CD4-positive, alpha-beta T cell treated with Interleukin-1 beta for 1 hour (primary cell): ENCODE measurements around the gene GSTP1.
"Not testable (repeated sequence)": the region's sequence is repeated elsewhere in the genome, so short reads cannot be mapped to it uniquely, and the experiment has no call there.

Experiments
- DNase-seq, 2 donors: peaks; one replicate each; pipeline ENCODE4 v3.0.0-alpha.2; 2020 to 2022

The GSTP1 gene

DNA sequence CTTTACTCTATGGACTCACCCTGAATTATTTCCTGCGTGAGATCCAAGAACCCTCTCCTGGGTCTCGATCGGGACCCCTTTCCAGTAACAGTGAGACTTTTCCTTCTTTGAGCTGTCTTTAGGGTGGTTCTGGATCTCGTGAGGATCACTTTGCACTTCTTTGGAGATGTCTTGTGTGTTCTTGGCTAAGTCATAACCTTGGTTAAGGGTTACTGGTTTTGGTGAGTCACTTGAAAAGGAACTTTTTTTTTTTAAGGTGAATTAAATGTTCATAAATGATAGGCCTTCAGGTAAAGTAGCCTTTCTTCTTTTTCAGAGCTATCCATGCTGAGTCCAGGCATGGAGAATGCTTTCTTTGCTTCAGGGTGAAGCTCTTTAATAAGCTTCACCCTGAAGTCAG is 19.4 kb upstream of the GSTP1 start:
- no peak for DNase-seq

- no peak for DNase-seq
Observed at GRCh38 chr11:67571443-67571842, 12.2 kb upstream of the GSTP1 start.

DNA sequence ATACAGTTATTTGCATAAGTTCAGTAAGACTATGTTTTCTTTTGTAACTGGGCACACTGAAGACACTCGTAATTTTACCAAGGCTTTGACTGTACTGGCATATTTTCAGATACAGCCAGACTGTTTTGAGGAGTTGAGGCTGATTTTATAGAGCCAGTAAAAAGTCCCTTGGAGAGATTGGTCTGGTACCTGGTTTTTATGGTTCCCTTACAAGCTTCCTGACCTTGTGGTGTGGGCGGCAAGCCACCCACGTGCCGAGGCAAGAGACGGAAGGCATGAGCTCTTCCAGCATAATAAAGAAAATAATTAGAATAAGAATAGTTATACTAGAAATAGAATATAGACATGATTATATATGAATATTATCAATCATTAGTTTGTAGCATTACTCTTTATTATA is 11.3 kb upstream of the GSTP1 start:
- DNase-seq = no peak

GRCh38 chr11:67572747-67573419 is 10.7 kb upstream of the GSTP1 start:
- peak; percentile 33 to 55 for DNase-seq

DNA sequence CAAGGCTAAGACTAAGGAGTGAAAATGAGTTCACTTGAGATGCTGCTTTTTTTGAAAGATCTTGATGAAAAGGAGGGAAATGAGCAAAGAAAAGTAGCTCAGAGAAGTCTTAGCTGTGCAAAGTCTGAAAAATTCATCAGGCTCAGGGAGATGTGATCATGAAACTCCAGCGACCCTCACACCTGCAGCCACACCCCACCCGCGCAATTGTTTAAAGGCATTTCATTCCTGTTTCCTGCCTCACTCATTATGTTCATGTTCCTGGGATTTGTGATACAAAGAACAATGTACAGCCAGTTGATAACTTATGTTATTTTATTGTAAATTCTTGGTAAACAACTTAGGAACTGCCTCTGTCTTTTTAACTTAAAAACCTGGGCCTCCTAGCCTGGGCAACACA is 8.7 kb upstream of the GSTP1 start:
- no peak for DNase-seq

DNA sequence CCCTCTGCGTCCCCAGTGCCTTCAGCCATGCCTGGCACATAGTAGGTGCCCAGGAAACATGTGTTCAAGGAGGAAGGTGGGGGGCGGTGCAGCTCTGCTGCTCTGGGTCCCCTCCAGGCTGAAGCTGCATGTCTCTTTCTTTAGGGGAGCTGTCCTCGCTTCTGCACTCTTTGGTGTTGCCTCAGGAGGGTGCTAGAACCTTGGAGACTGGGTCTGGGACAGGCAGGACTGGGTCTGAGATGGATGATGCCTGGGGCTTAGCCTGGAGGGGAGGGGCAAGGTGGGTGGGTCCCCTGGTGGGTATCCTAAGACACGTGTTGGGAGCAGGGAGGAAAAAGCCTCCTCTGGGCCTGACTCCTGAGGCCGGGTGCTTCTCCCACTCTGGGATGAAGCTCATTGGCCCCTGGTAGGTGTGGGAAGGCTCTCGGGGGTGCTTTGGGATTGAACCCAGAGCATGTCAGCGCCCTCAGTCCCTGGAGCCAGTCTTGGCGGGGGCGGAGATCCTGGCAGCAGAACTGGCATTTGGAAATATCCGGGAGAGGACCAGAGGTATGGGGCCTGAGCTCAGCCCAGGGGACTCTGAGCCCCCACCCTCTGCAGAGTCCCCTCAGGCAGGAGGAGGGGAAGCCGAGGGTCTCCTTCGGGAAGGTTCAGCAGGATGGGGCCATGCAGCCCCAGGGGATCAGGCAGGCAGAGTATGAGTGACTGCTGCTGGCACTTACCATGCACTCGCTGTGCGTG is 6.7 kb upstream of the GSTP1 start:
- DNase-seq = no peak

DNA sequence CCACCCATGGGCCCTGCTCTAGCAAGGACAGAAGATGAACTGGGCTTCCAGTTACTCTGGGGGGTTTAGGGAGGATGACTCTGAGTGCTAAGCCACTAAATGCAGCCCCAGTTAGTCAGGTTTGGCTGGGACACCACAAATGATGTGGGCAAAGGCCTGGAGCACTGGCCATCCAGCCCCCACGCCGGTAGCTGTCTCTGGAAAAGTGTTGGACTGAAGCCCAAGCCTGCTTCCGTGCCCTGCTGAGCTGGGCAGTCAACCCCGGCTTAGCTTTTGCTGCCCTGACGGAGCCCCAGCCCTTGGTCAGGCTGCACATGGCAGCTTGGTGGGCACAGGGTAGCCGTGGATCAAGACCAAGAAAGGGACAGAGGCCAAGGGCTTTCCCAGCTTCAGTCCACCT is 5.7 kb upstream of the GSTP1 start:
- no peak for DNase-seq

DNA sequence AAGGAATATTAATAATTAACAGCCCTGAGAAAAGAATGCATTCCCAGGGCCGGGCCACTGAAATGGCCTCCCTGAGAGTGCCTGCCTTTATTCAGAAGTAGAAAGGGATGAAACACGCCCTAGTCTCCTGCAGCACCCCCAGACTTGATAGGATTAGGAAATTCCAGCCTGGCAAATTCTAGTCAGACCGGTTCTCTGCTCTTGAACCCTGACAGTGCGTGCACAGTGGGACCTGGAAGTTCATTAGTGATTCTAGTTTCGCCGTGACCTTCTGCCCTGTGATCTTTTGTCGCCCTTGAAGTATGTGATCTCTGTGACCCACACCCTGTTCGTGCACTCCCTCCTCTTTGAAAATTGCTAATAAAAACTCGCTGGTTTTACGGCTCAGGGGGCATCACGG is 2.1 kb upstream of the GSTP1 start:
- DNase-seq = no peak

- DNase-seq = no peak
Observed at GRCh38 chr11:67582011-67582410, 1.6 kb upstream of the GSTP1 start.

GRCh38 chr11:67584205-67584880 is 731 bp downstream of the GSTP1 start:
- DNase-seq = peak; percentile 16 to 50

- DNase-seq = no peak
Observed at GRCh38 chr11:67584881-67585873, 1.6 kb downstream of the GSTP1 start.

GRCh38 chr11:67585911-67586310 is 2.3 kb downstream of the GSTP1 start:
- no peak for DNase-seq

GRCh38 chr11:67586568-67587250 is 3.1 kb downstream of the GSTP1 start:
- DNase-seq = no peak

DNA sequence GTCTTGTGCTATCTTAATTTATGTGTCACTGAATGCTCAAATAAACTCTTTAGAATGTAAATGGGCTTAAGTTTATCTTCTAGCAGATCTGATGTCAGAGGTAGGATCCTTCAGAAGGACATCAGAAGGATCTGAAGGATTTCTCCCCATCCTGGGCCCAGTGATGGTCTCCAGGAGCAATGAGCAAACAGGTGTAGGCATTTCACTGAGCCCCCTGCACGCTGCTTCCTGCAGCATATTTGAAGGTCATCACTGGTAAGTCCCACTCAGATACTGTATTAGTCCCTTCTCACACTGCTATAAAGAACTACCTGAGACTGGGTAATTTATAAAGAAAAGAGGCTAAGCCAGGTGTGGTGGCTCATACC is 4.5 kb downstream of the GSTP1 start:
- no peak for DNase-seq

DNA sequence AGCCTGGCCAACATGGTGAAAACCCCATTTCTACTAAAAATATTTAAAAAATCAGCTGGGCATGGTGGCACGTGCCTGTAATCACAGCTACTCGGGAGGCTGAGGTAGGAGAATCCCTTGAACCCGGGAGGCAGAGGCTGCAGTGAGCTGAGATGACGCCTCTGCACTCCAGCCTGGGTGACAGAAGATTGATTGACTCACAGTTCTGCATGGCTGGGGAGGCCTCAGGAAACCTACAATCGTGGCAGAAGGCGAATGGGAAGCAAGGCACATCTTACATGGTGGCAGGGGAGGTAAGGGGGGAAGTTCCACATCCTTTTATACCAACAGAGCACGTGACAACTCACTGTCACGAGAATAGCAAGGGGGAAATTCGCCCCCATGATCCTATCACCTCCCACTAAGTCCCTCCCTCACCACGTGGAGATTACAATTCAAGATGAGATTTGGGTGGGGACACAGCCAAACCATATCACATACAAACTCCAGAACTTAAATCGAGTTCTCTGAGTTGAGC is 5.3 kb downstream of the GSTP1 start:
- DNase-seq = not testable (repeated sequence)

GRCh38 chr11:67592880-67593564 is 9.4 kb downstream of the GSTP1 start:
- DNase-seq = no peak

DNA sequence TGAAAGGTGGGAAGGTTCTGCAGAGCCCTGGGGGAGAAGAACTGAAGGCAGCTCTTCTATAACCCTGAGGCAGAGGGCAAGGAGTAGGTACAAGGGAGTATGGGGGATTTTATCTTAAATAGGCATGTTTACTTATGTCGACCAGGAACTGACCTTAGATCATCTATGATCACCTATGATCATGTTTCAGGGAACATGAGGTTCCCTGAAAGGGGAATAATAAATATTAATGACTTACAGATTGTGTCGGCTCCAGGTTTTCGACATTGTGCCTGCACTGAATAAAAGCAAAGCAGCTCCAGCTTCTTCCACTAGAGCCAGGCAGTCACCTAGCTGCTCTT is 9.9 kb downstream of the GSTP1 start:
- DNase-seq = no peak

DNA sequence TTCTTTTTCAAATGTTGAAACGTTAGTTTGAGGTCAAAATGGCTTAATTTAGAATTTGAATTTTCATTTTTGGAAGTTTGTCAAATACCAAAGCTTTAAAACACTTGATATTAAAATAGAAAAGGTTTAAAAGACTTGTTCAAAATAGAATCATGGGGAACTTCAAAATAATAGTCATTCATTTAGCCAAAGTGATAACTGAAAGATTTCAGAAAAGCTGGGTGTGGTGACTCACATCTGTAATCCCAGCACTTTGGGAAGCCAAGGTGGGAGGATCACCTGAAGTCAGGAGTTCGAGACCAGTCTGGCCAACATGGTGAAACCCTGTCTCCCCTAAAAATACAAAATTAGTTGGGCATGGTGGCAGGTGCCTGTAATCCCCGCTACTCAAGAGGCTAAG is 10.9 kb downstream of the GSTP1 start:
- no peak for DNase-seq

- DNase-seq = no peak
Observed at GRCh38 chr11:67596753-67597300, 13.2 kb downstream of the GSTP1 start.

- not testable (repeated sequence) for DNase-seq
Observed at GRCh38 chr11:67597458-67597857, 13.8 kb downstream of the GSTP1 start.

- not testable (repeated sequence) for DNase-seq
Observed at GRCh38 chr11:67597963-67598362, 14.4 kb downstream of the GSTP1 start.
